K562 (cell line): ENCODE results near the gene CCDC196. TPM values are rescaled to one million over a fixed set of nuclear protein-coding genes. Genes with fewer than 3 reads are reported as not detected.
A peak's percentile ranks its signal among the peaks of the same experiment; 100 is the strongest.

Experiments used
- CEBPG ChIP-seq, 3 experiments: fragments of 200-800 bp in 1 of 3; sonication (Bioruptor generic) in 1 of 3; sonication (generic) in 1 of 3; formaldehyde crosslinking in 1 of 3; IDR thresholded peaks in 2 of 3; conservative IDR thresholded peaks in 1 of 3; 2 replicates each; pipeline versions ENCODE4 v1.6.1 to v1.8.0; 2016 to 2022; ENCODE audit warnings: missing compliant biosample characterization in 2 of 3, missing genetic modification characterization in 2 of 3, mild to moderate bottlenecking in 1 of 3, missing genetic modification reagents in 1 of 3
- DACH1 ChIP-seq: fragments of 450-650 bp; IDR thresholded peaks from 2 replicates; pipeline ENCODE4 v1.6.1; 2018; ENCODE audit not compliant: partially characterized antibody
- DPF2 ChIP-seq: fragments of 450-650 bp; IDR thresholded peaks from 2 replicates; pipeline ENCODE4 v1.6.1; 2016
- EHMT2 ChIP-seq: fragments of 450-650 bp; IDR thresholded peaks from 2 replicates; pipeline ENCODE4 v1.6.1; 2018; ENCODE audit warnings: antibody characterized with exemption
- FOXM1 ChIP-seq, 2 experiments: fragments of 450-650 bp in 1 of 2; sonication (generic) in 1 of 2; formaldehyde crosslinking in 1 of 2; IDR thresholded peaks; 2 replicates each; pipeline versions ENCODE4 v1.6.1 to v1.9.0; 2017 to 2022; ENCODE audit warnings: low read depth in 2 of 2, mild to moderate bottlenecking in 2 of 2, missing genetic modification reagents in 1 of 2, moderate library complexity in 1 of 2
- MAFF ChIP-seq: IDR thresholded peaks from 2 replicates; pipeline ENCODE4 v1.6.1; 2012; ENCODE audit warnings: low read length, improper control_type of control experiment
- NFIC ChIP-seq: fragments of 450-650 bp; IDR thresholded peaks from 2 replicates; pipeline ENCODE4 v1.6.1; 2017; ENCODE audit warnings: mild to moderate bottlenecking, inconsistent platforms
- NR2C1 ChIP-seq, 2 experiments: fragments of 450-650 bp; IDR thresholded peaks; 2 replicates each; pipeline ENCODE4 v1.6.1; 2017; ENCODE audit warnings: mild to moderate bottlenecking in 2 of 2, antibody characterized with exemption in 1 of 2, inconsistent platforms in 1 of 2, missing compliant biosample characterization in 1 of 2, missing genetic modification characterization in 1 of 2
- RFX5 ChIP-seq: IDR thresholded peaks from 2 replicates; pipeline ENCODE4 v1.6.1; 2011; ENCODE audit warnings: low read depth, mild to moderate bottlenecking, improper control_type of control experiment, low read length
- RREB1 ChIP-seq: fragments of 250-450 bp; sonication (Bioruptor Pico); IDR thresholded peaks from 2 replicates; pipeline ENCODE4 v1.4.0; 2020
- SMAD4 ChIP-seq: fragments of 250-450 bp; sonication (Bioruptor Pico); conservative IDR thresholded peaks from 2 replicates; pipeline ENCODE4 v1.8.0; 2021; ENCODE audit warnings: inconsistent platforms, mild to moderate bottlenecking, moderate library complexity
- SMARCA4 ChIP-seq: fragments of 450-650 bp; IDR thresholded peaks from 2 replicates; pipeline ENCODE4 v1.6.1; 2016
- TCF3 ChIP-seq: sonication (generic); formaldehyde crosslinking; IDR thresholded peaks from 2 replicates; pipeline ENCODE4 v1.4.0; 2020; ENCODE audit warnings: mild to moderate bottlenecking, missing genetic modification reagents
- TEAD4 ChIP-seq, 2 experiments: sonication (generic) in 1 of 2; formaldehyde crosslinking in 1 of 2; IDR thresholded peaks; 2 replicates each; pipeline versions ENCODE4 v1.6.1 to v1.8.0; 2012 to 2022; ENCODE audit warnings: borderline replicate concordance in 1 of 2, inconsistent platforms in 1 of 2, low read length in 1 of 2, mild to moderate bottlenecking in 1 of 2, missing genetic modification reagents in 1 of 2
- ZNF165 ChIP-seq: fragments of 250-450 bp; sonication (Bioruptor Pico); IDR thresholded peaks from 2 replicates; pipeline ENCODE4 v1.4.0; 2020; ENCODE audit warnings: borderline replicate concordance
- ZNF592 ChIP-seq: fragments of 450-650 bp; IDR thresholded peaks from 2 replicates; pipeline ENCODE4 v1.6.1; 2017; ENCODE audit warnings: antibody characterized with exemption, mild to moderate bottlenecking
- polyA plus RNA-seq, 8 experiments: library from polyadenylated mRNA; depleted of rRNA in 4 of 8; stranded (reverse) in 5 of 8; unstranded in 3 of 8; fragments of >200 nt; fragmentation: Nextera tagmentation in 2 of 8; fragmentation: Illumina TruSeq in 1 of 8; extraction: Ambion mirVana in 2 of 8; extraction: Trizol in 1 of 8; gene quantifications; 2 replicates each; pipeline versions ENCODE4 v1.2.1 to v1.2.3, GENCODE V29; 2011 to 2014; ENCODE audit warnings: inconsistent platforms in 1 of 8, missing spikeins in 1 of 8
- total RNA-seq, 7 experiments: library from RNA; depleted of rRNA in 6 of 7; stranded (reverse); fragments of >200 nt in 6 of 7; fragmentation: Illumina TruSeq in 2 of 7; extraction: Trizol in 2 of 7; gene quantifications; 2 replicates each; pipeline versions ENCODE4 v1.2.1 to v1.2.3, GENCODE V29; 2011 to 2021; ENCODE audit warnings: low replicate concordance in 1 of 7
- TF ChIP-seq, protein P1 (sequence below): fragments of 250-450 bp; sonication (Bioruptor Pico); IDR thresholded peaks from 2 replicates; pipeline ENCODE4 v1.8.0; 2022; ENCODE audit warnings: inconsistent platforms

The CCDC196 gene
- total and polyA plus RNA-seq, 9 of the 15 experiments (the other 6 are each of a cell fraction or from before 2014, with no cell fraction given), result not detected

- TF ChIP-seq ZNF592 (no peak), TCF3 (peak; percentile 76), NR2C1 (IDR thresholded peaks at IDR 0.05) (no peak), NR2C1 (tag; IDR thresholded peaks at IDR 0.05) (no peak), NFIC (peak; percentile 61), DPF2 (peak; percentile 74), CEBPG (CRISPR knock-in tag; IDR thresholded peaks at IDR 0.05) (no peak), CEBPG (tag; conservative IDR thresholded peaks at IDR 0.05 in 1 of 2, IDR thresholded peaks at IDR 0.05 in 1 of 2) (no peak), SMARCA4 (peak; percentile 73), TEAD4 (IDR thresholded peaks at IDR 0.05; ENCODE audit: low read length) (peak; percentile 76), TEAD4 (CRISPR knock-in tag; IDR thresholded peaks at IDR 0.05; ENCODE audit: borderline replicate concordance) (no peak), RFX5 (no peak), FOXM1 (IDR thresholded peaks at IDR 0.05; ENCODE audit: low read depth) (peak; percentile 71; the same call in 1 of the 2 replicates), FOXM1 (CRISPR knock-in tag; IDR thresholded peaks at IDR 0.05; ENCODE audit: low read depth) (no peak), DACH1 (no peak), RREB1 (CRISPR knock-in tag) (no peak), ZNF165 (CRISPR knock-in tag) (no peak), MAFF (no peak), EHMT2 (no peak), SMAD4 (CRISPR knock-in tag) (no peak; the same call in 1 of the 2 replicates)
- TF ChIP-seq, protein P1, sequence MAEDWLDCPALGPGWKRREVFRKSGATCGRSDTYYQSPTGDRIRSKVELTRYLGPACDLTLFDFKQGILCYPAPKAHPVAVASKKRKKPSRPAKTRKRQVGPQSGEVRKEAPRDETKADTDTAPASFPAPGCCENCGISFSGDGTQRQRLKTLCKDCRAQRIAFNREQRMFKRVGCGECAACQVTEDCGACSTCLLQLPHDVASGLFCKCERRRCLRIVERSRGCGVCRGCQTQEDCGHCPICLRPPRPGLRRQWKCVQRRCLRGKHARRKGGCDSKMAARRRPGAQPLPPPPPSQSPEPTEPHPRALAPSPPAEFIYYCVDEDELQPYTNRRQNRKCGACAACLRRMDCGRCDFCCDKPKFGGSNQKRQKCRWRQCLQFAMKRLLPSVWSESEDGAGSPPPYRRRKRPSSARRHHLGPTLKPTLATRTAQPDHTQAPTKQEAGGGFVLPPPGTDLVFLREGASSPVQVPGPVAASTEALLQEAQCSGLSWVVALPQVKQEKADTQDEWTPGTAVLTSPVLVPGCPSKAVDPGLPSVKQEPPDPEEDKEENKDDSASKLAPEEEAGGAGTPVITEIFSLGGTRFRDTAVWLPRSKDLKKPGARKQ, result no peak
Measured at GRCh38 chr14:66471584-66471983, 14.6 kb upstream of the CCDC196 start (continued).
